D721Med (cell line): ENCODE data around the gene TMPRSS9.

ENCODE experiments used
- DNase-seq: peaks from one replicate; pipeline ENCODE4 v3.0.0; 2011; ENCODE audit warnings: low spot score; ENCODE audit not compliant: insufficient read length
- FAIRE-seq: peaks from 2 replicates; lab custom pipeline; 2011; peaks lifted over from hg19 to GRCh38; lab: Jason Lieb, UNC
- CTCF ChIP-seq: IDR thresholded peaks from 2 replicates; pipeline ENCODE4 v1.5.1; 2012; ENCODE audit warnings: mild to moderate bottlenecking, control low read depth; ENCODE audit not compliant: insufficient read depth; ENCODE audit errors: missing control alignments

Gene TMPRSS9

GRCh38 chr19:2329501-2329916, 30.6 kb upstream of the TMPRSS9 start:
- TF ChIP-seq CTCF = no peak
- no peak for DNase-seq
- no peak for FAIRE-seq

DNA sequence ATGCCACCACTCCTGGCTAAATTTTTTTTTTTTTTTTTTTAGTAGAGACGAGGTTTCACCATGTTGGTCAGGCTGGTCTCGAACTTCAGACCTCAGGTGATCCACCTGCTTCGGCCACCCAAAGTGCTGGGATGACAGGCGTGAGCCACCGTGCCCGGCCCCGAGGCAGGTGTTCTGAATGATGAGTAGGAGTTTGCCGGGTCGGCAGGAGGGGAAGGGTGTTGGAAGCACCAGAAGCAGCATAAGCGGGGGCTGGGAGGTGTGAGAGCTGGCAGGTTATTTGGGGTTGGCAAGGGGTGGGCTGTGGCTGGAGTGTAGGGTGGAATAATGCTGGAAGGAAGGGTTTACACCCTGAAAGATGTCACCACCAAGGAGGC, 29.8 kb upstream of the TMPRSS9 start:
- no peak for FAIRE-seq
- no peak for TF ChIP-seq CTCF
- DNase-seq = no peak

GRCh38 chr19:2330632-2331284, 29.3 kb upstream of the TMPRSS9 start:
- TF ChIP-seq CTCF = no peak
- DNase-seq = no peak
- no peak for FAIRE-seq

DNA sequence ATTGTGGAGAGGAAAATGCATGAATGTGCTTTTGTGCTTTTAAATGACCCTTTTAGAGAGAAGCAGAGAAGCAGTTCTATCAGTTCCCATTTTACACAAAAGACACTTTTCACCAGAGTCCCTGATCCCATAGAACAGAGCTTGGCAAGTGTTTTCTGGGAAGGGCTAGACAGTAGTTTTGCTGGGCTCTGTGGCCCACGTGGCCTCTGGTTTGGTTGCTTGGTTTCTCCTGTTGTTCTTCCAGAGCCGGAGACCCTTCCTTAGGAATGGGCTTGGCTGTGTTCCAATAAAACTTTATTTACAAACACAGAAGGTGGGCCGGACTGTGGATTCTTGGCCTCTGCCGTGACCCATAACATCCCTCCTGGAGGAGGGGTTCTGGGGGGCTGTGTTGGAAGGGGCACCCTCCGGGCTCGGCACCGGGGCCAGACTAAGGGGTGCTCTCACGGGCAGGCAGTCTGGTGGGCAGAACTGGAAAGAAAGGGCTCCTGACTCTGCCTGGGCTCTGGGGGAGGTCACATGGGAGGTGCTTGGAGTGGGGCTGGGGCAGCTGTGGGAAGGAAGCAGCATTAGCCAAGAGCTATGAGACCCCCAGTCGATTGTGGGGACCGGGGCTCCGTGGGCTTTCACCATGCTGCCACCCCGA, 28.3 kb upstream of the TMPRSS9 start:
- TF ChIP-seq CTCF = no peak
- no peak for FAIRE-seq
- no peak for DNase-seq

DNA sequence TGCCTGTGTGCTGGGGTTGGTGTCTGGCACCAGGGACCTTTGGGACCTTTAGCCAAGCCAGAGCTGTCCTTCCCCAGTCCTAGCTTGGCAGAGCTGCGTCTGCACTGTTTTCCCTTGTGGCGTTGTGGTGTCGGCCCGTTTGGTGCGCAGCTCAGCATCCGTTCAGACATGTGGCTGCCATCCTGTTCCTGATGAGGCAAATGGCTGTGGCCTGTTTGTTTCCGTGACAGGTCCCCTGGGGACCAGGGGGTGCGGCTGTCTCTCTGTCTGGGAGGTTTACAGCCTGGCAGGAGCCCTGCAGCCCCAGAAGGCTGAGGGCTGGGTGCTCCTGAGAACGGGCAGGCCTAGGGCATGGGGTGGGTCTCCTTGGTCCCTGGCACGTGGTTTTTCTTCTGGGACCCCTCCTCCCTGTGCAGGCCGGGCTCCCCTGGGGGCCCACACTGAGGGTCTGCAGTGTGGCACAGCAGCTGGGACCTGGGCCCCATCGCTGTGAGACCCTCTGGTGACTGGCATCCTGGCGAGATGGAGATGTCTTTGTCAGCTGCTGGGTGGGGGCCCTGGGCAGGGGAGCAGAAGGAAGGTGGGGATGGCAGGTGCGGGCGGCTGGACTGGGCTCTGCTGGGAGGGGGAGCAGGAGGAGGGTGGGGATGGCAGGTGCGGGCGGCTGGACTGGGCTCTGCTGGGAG, 27.6 kb upstream of the TMPRSS9 start:
- DNase-seq (no peak), FAIRE-seq (no peak)
- no peak for TF ChIP-seq CTCF

GRCh38 chr19:2333027-2333806, 26.8 kb upstream of the TMPRSS9 start:
- no peak for FAIRE-seq
- no peak for TF ChIP-seq CTCF
- DNase-seq = no peak
